Measurements from ENCODE around the gene NPY2R.

The NPY2R gene
- 0 to 1.8 (median 0) reads per million in 17 experiments for total RNA-seq

- no peak for DNase-seq
Observed at GRCh38 chr4:155208258-155209054, at the start of gene NPY2R. TSS of gene NPY2R (plus strand) at chr4:155208636. CDS start at chr4:155213940, 5,304 bp downstream.

- DNase-seq, result no peak
Observed at GRCh38 chr4:155161357-155161756, 47.1 kb upstream of the NPY2R start.

- no peak for DNase-seq
Observed at GRCh38 chr4:155164718-155165117, 43.7 kb upstream of the NPY2R start.

GRCh38 chr4:155170569-155170968 lies 37.9 kb upstream of the NPY2R start:
- DNase-seq, result no peak

- DNase-seq, result no peak
Observed at GRCh38 chr4:155173371-155173770, 35.1 kb upstream of the NPY2R start.

GRCh38 chr4:155174668-155175067 lies 33.8 kb upstream of the NPY2R start:
- no peak for DNase-seq

GRCh38 chr4:155179216-155179615 lies 29.2 kb upstream of the NPY2R start:
- no peak for DNase-seq

- DNase-seq, result no peak
Observed at GRCh38 chr4:155186972-155187371, 21.5 kb upstream of the NPY2R start.

GRCh38 chr4:155187989-155188388 lies 20.4 kb upstream of the NPY2R start:
- DNase-seq, result no peak

GRCh38 chr4:155190099-155190498 lies 18.3 kb upstream of the NPY2R start:
- DNase-seq, result no peak

- no peak for DNase-seq
Observed at GRCh38 chr4:155197757-155198156, 10.7 kb upstream of the NPY2R start.

GRCh38 chr4:155207534-155208257 lies 740 bp upstream of the NPY2R start:
- DNase-seq, result no peak

GRCh38 chr4:155220025-155220424 lies 11.6 kb downstream of the NPY2R start:
- DNase-seq, result no peak

- DNase-seq, result no peak
Observed at GRCh38 chr4:155227131-155227530, 18.7 kb downstream of the NPY2R start.

- no peak for DNase-seq
Observed at GRCh38 chr4:155228713-155229112, 20.3 kb downstream of the NPY2R start.

GRCh38 chr4:155232432-155232831 lies 24.0 kb downstream of the NPY2R start:
- no peak for DNase-seq

- DNase-seq, result no peak
Observed at GRCh38 chr4:155234206-155234605, 25.8 kb downstream of the NPY2R start.

- DNase-seq, result no peak
Observed at GRCh38 chr4:155237567-155237966, 29.1 kb downstream of the NPY2R start.

- DNase-seq, result no peak
Observed at GRCh38 chr4:155241225-155241624, 32.8 kb downstream of the NPY2R start.

- DNase-seq, result no peak
Observed at GRCh38 chr4:155241664-155242063, 33.2 kb downstream of the NPY2R start.

- DNase-seq, result no peak
Observed at GRCh38 chr4:155245105-155245504, 36.7 kb downstream of the NPY2R start.

- no peak for DNase-seq
Observed at GRCh38 chr4:155248002-155248896, 39.8 kb downstream of the NPY2R start.

- DNase-seq, result no peak
Observed at GRCh38 chr4:155249016-155249566, 40.7 kb downstream of the NPY2R start.
